Measurements from ENCODE around the gene LCN15. TPM values are rescaled to one million over a fixed set of nuclear protein-coding genes. Genes with fewer than 3 reads are reported as not detected.

Gene LCN15
- total and polyA plus RNA-seq, 10 donors = 0.35 TPM; not detected in 9

GRCh38 chr9:136743639-136744211 lies 20.6 kb downstream of the LCN15 start:
- peaks cover 0 to 64% (median 33%) of the 10 kb centered on the region in 7 donors for H3K27me3 ChIP-seq (replicated peaks in 1 of 7)
- no peak for TF ChIP-seq POLR2A (IDR thresholded peaks at IDR 0.05)
- TF ChIP-seq CTCF (IDR thresholded peaks at IDR 0.05 in 8 of 11, conservative IDR thresholded peaks at IDR 0.05 in 3 of 11) = no peak
- 81 to 92% (median 88%) methylated on average over 9 to 16 of the region's 16 CpGs for WGBS, 5 donors

GRCh38 chr9:136742591-136743391 lies 21.5 kb downstream of the LCN15 start, which contains the start of gene LCN10:
LCN10 (minus strand) TSS chr9:136742940; CDS start chr9:136742903, 37 bp downstream.
- TF ChIP-seq POLR2A (IDR thresholded peaks at IDR 0.05) (no peak), CTCF (IDR thresholded peaks at IDR 0.05 in 8 of 11, conservative IDR thresholded peaks at IDR 0.05 in 3 of 11) (peak in 5 of 11 experiments; percentile 8 to 44 (median 31)), POLR2AphosphoS5 (IDR thresholded peaks at IDR 0.05) (no peak)
- H3K27ac ChIP-seq = peak within 1 kb of the TSS; percentile 29 to 91 (median 72)
- 37 to 63% (median 61%) methylated on average over 12 to 25 of the region's 25 CpGs for WGBS, 5 donors
- peaks cover 0 to 65% (median 33%) of the 10 kb centered on the region in 7 donors for H3K27me3 ChIP-seq (replicated peaks in 1 of 7)
- H3K4me1 ChIP-seq = peaks cover 11 to 62% (median 29%) of the 10 kb centered on the region in 6 donors
- intact Hi-C loops (cut with DNase I; ENCODE audit: low total_unique reads) = no loop called here
- peak within 1 kb of the TSS; percentile 25 to 73 (median 42) for H3K4me3 ChIP-seq
- peaks cover 0 to 23% (median 0%) of the 10 kb centered on the region in 6 donors for H3K36me3 ChIP-seq
- no peaks in the 10 kb centered on the region for H3K9me3 ChIP-seq
- DNase-seq = no peak

More at GRCh38 chr9:136743639-136744211, 20.6 kb downstream of the LCN15 start:
- no peaks in the 10 kb centered on the region for H3K9me3 ChIP-seq
- H3K27ac ChIP-seq = peak overlapping the region in 1 of 8 donors; percentile 91
- no peak overlapping the region for H3K4me3 ChIP-seq
- peaks cover 11 to 71% (median 34%) of the 10 kb centered on the region in 6 donors for H3K4me1 ChIP-seq
- intact Hi-C loops (cut with DNase I; ENCODE audit: low total_unique reads) = no loop called here
- H3K36me3 ChIP-seq = peaks cover 0 to 14% (median 0%) of the 10 kb centered on the region in 6 donors
- no peak for DNase-seq

- DNase-seq = peak; percentile 89
- intact Hi-C loops (cut with DNase I; ENCODE audit: low total_unique reads) = no loop called here
- no peaks in the 10 kb centered on the region for H3K9me3 ChIP-seq
- TF ChIP-seq POLR2A (IDR thresholded peaks at IDR 0.05) (no peak), CTCF (IDR thresholded peaks at IDR 0.05 in 8 of 11, conservative IDR thresholded peaks at IDR 0.05 in 3 of 11) (no peak), POLR2AphosphoS5 (IDR thresholded peaks at IDR 0.05) (peak; percentile 43 to 69 (median 55))
- 12 to 17% (median 16%) methylated on average over 25 to 32 of the region's 32 CpGs for WGBS, 5 donors
- H3K27me3 ChIP-seq (replicated peaks in 1 of 7) = peaks cover 0 to 65% (median 33%) of the 10 kb centered on the region in 7 donors
- H3K27ac ChIP-seq = peak overlapping the region; percentile 29 to 91 (median 72)
- peak overlapping the region; percentile 25 to 73 (median 42) for H3K4me3 ChIP-seq
- peaks cover 11 to 56% (median 29%) of the 10 kb centered on the region in 6 donors for H3K4me1 ChIP-seq
- peaks cover 0 to 23% (median 0%) of the 10 kb centered on the region in 6 donors for H3K36me3 ChIP-seq
These were observed 22.3 kb downstream of the LCN15 start for GRCh38 chr9:136741883-136742571.
